GM21360 (cell line): Measurements from ENCODE around the gene CFAP43.
"Not testable (repeated sequence)": the region's sequence is repeated elsewhere in the genome, so short reads cannot be mapped to it uniquely, and the experiment has no call there.

Source experiments
- ATAC-seq: cut with Tn5 transposase; IDR thresholded peaks from one replicate; pipeline ENCODE4 v1.9.1; 2021; ENCODE audit warnings: mild to moderate bottlenecking, moderate library complexity; ENCODE audit not compliant: unreplicated experiment

Gene CFAP43

DNA sequence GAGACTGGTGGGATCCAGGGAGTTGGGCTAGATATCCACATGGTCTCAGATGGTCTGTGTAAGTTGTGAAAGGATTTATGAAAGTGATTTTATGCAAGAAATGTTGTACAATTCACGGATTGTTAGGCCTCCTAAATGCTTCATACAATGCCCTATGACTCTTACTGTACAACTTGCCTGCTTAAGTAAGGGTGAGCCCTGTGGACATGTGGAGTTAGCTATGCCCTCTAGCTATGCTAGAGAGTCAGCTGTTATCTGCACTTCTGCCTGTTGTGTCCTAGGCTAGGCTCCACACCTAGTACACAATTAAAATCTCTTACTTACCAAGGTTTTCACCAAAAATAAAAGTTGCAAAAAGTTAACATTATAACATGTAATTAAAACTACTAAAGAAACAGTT is 1.7 kb upstream of the CFAP43 start:
- ATAC-seq, result no peak

DNA sequence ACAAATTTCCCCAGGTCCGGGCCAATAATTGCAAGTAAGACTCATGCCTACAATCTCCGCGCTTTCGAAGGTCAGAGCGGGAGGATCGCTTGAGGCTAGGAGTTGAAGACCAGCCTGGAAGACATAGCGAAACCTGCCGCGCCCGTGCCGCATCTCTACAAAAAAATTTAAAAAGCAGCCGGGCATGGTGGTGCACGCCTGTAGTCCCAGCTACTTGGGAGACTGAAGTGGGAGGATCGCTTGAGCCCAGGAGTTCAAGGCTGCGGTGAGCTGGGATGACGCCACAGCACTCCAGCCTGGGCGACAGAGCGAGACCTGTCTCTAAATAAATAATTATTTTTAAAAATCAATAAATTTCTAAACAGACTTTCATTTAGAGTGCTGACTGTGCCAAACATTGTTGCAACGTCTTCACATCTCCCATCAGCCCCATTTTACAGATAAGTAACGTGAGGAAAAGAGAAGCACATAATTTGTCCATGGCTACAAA is 494 bp upstream of the CFAP43 start:
- peak; percentile 4 for ATAC-seq

DNA sequence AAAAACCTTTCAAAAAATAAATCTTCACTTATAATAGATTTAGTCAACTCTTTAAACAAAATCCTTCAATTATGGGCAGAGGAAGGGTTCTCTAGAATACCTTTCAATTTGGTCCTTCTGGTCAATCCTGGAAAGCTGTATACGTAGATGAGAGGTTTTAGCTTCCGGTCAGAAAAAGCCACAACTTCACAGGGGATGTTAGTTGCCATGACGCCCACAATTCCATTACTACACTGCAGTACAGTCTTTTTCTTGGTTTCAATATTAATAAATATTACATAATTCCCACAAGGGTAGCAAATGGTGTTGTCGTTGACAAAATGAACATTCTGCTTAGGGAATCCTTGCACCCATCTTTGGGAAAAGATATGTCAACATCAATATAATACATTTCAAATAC is 1.7 kb downstream of the CFAP43 start:
- ATAC-seq, result no peak

- ATAC-seq, result no peak
Observed at GRCh38 chr10:104223304-104223703, 8.9 kb downstream of the CFAP43 start.

GRCh38 chr10:104220522-104220921 is 11.6 kb downstream of the CFAP43 start:
- no peak for ATAC-seq

DNA sequence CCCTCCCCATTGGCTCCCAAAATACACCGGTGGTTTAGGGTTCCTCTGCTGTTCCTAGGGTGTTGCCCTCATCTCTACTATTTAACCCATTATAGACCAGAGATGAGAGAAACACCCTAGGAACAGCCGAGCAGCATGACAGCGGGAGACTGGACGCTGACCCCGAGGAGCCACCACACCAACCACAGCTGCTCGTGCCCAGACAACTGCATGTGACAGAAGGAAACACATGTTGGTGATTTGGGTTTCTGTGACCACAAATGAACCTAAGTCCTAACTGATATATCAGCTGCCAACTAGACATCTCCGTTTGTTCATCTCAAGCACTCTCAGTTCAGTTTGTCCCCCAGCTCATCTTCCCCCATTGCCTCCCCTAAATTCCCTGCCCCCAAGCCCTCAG is 13.4 kb downstream of the CFAP43 start:
- ATAC-seq, result no peak

DNA sequence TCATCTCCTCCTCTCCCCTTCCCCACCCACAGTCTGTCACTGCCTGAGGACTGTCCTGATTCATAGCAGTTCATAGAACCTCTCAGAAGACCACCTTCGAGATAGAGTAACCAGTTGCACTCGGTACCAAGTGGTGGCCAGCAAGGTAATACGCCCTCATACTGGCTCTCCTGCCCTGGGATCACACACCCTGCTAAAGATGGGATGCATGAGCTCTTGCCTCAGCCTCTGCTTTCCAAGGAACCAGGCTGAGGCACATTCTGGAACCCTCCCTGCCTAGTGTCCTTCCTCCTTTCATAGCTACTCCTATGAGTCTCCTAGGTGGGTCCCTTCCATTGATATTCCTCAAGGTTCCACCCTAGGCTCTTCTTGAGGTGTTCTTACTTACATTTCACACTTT is 15.5 kb downstream of the CFAP43 start:
- no peak for ATAC-seq

GRCh38 chr10:104209575-104210198 is 22.5 kb downstream of the CFAP43 start:
- ATAC-seq, result no peak

DNA sequence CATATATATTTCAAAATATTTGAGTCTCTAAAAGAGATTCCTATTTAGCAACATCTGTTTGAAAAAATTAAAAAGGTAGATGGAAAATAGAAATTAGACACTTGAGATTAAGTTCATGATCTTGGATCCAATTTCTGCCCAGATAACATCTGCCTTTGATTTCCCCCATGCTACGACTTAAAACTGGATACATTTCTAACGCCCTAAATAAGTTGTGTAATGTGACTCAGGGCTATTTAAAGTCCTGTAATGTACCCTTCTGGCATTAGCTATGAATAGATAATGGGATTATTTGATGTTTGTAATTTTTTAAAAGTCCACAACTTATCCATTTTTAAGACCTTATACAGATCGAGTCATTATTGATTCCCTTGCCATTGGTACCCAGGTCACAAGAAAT is 23.4 kb downstream of the CFAP43 start:
- ATAC-seq, result no peak

- no peak for ATAC-seq
Observed at GRCh38 chr10:104202231-104202630, 29.9 kb downstream of the CFAP43 start.

DNA sequence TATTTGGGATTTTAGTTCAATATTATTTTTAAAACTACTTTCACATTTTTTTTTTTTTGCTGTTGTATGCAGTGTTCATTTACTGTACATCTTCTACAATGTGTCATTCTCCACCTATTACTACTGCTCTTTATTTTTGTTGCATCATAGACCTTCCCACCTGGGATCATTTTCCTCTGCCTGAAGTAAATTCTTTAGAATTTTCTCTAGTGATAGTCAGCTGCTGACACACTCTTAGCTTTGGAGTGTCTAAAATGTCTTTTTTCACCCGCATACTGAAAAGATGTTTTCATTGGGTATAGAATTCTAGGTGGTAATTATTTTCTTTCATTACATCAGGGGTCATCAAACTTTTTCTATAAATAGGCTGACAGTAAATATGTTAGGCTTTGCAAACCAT is 30.5 kb downstream of the CFAP43 start:
- ATAC-seq, result no peak

GRCh38 chr10:104199567-104199966 is 32.6 kb downstream of the CFAP43 start:
- ATAC-seq, result no peak

GRCh38 chr10:104197364-104197763 is 34.8 kb downstream of the CFAP43 start:
- no peak for ATAC-seq

DNA sequence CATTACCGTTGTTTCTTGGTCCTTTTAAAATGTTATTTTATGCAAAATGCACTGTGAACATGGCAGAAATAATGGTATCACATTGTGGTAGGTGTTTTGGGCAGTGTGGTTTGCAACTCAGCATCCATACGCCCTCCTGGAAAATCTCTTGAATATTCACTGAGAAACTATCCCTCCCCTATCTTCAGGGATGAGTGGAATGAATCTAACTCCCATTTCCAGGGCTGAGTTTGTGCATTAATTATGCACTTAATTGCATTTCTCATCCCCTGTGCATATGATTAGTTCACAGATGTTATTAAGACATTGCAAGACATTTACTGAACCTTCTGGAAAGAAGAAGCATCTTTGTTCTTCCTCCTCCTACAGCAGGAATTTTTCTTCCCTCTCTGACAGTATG is 36.5 kb downstream of the CFAP43 start:
- ATAC-seq, result no peak

DNA sequence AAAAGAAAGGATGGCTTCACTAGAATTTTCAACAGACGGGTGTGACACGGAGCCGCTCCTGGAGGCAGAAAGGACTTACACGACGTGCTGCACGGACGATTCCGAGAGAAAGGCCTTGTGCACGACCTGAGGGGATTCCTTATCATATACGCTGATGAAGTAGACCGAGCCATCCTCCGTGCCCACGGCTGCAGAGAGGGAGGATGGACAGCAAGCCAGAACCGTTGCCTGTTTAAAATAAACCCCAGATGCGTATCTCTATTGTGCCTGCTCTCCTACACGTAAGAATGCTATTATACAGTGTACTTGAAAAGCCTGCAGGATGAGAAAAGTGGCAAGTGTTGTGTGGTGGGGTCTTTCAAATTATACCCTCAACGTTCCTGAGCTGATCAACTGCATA is 38.4 kb downstream of the CFAP43 start:
- no peak for ATAC-seq

DNA sequence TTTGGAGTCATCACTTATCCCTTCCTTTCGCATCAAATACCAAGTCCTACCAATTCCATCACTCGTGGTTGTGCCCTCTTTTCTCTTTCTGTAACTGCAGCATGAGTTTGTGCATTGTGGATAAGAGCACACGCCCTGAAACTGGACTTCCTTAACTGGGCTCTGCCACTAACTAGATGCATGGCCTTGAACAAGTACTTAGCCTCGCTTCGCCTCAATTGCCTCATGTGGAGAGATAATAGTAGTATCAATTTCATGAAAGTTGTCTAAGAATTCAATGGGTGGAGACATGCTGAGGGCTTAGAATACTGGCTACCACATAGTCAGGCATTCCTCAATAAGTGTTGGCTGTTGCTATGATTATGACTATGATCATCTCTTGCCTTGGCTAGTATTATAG is 41.5 kb downstream of the CFAP43 start:
- no peak for ATAC-seq

GRCh38 chr10:104183682-104184081 is 48.5 kb downstream of the CFAP43 start:
- ATAC-seq, result no peak

GRCh38 chr10:104174136-104174535 is 58.0 kb downstream of the CFAP43 start:
- not testable (repeated sequence) for ATAC-seq

- no peak for ATAC-seq
Observed at GRCh38 chr10:104170610-104171254, 61.4 kb downstream of the CFAP43 start.

DNA sequence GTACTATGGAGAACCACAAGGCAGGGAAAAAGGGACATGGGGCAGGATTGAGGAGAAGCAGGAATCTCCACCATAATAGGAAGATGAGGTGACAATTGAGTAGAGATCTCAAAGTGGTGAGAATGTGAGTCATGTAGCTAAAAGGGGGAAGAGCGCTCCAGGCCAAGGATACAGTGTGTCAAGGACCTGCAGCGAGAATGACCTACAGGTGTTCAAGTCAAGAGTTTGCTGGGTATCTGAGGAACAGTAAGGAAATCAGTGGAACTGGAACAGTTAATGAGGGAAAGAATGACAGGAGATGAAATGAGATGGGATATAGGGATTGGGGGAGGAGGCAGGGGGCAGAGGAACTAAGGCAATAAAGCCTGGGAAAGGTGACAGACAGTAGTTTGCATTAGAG is 76.6 kb downstream of the CFAP43 start:
- ATAC-seq, result no peak

DNA sequence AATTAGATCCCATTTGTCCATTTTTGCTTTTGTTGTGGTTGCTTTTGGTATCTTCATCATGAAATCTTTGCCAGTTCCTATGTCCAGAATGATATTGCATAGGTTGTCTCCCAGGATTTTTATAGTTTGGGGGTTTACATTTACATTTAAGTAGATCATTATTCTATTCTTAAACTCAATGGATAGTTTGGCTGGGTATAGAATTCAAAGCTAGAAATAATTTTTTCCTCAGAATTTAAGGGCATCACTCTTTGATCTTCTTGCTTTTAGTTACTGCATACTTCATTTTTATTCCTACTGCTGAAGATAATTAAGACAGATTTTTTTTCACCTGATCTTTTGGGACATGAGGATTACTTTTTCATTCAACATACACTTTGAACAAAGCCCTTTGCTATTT is 80.4 kb downstream of the CFAP43 start:
- no peak for ATAC-seq

GRCh38 chr10:104150139-104150538 is 82.0 kb downstream of the CFAP43 start:
- ATAC-seq, result no peak

DNA sequence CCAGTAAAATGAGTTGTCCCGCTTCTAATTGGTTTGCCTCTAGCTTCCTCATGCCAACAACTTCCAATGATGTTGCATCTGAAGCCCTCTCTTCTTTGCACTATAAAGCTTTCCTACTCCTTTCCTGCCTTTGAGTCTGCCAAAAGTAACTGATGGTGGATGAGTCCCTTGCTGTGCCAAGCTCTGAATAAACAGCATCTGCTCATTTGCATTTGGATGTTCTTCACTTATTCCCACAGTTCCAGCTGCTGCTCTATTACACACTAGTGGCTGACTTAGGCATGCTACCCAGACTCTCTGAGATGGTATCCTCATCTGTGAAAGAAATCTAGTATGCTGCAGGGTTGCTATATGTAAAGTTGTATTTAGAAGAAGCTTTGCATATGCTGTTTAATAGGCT is 85.3 kb downstream of the CFAP43 start:
- no peak for ATAC-seq
